K562 (cell line): ENCODE data around the gene TMEM218.

ENCODE experiments used
- HMG20A ChIP-seq: fragments of 450-650 bp; formaldehyde crosslinking; conservative IDR thresholded peaks from 2 replicates; pipeline ENCODE4 v1.4.0; 2020; ENCODE audit warnings: mild to moderate bottlenecking, mixed read lengths
- POLR2AphosphoS5 ChIP-seq: IDR thresholded peaks from 2 replicates; pipeline ENCODE4 v1.6.1; 2011; ENCODE audit warnings: mild to moderate bottlenecking, low read depth, low read length, moderate library complexity; ENCODE audit not compliant: control insufficient read depth, insufficient read depth
- TCF7 ChIP-seq: sonication (generic); IDR thresholded peaks from 2 replicates; pipeline ENCODE4 v1.6.1; 2016; ENCODE audit warnings: antibody characterized with exemption, borderline replicate concordance

- no peak for TF ChIP-seq TCF7
- no peak for TF ChIP-seq POLR2AphosphoS5
- no peak for TF ChIP-seq HMG20A (CRISPR knock-in tag)
Measured at GRCh38 chr11:125093502-125093901, 17.9 kb downstream of the TMEM218 start.
